GM19397 (cell line): ENCODE data around the gene CASTOR1.

Experiments used
- ATAC-seq: cut with Tn5 transposase; IDR thresholded peaks from one replicate; pipeline ENCODE4 v1.9.1; 2021; ENCODE audit warnings: mild to moderate bottlenecking, moderate library complexity; ENCODE audit not compliant: unreplicated experiment

CASTOR1 gene

DNA sequence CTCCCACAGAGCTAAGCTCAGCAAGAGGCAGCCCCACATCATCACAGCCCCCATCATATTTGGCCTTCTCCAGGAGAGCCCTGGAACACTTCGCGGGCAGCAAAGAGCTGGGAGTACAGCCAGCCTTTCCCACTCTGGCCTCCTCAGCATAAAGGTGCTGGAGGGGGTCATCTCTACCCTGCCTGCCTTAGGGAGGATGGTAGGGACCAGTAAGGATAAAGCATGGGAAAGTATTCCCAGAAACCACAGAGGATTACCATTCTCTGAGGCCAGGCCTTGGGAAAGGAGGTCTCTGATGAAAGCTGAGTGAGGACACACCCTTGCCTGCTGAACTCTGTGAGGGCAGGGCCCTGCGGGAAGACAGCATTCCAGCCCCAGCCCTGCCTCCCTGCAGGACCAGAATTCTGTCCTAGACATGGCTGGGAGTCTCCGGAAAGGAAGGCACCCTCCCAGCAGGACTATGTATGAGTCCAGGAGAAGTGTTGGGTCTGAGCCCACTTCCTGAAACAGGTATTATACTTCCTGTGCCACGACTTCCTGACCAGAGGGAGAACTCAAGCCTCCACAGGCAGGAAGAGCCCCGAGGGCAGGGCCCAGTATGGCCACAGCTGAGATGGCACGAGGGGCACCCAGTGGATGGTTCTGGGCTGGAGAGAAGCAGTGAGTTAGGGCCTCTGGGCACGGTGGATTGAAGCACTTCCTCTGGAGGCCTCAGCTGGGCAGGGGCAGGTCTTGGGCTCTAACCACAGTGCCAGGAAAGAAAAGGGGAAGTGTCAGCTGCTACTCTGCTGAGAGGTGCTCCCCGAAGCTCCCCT is 12.9 kb upstream of the CASTOR1 start:
- ATAC-seq, result no peak

DNA sequence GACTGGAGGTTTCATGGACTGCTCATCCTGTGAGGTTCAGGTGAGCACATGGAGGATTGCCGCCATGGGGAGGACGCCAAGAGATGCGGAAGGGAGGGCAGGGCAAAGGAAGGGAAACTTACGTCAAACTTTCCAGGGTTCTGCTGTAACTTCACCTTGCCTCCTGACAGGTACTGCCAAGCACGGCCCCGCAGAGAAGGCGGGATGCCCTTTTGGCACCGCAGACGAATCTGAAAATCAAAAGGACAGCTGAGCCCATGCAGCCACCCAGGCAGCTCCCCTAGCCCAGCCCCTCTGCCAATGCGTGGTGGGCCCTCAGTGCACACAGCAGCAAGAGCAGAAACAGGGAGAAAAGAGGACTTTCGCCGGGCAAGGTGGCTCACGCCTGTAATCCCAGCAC is 10.0 kb upstream of the CASTOR1 start:
- ATAC-seq, result no peak

DNA sequence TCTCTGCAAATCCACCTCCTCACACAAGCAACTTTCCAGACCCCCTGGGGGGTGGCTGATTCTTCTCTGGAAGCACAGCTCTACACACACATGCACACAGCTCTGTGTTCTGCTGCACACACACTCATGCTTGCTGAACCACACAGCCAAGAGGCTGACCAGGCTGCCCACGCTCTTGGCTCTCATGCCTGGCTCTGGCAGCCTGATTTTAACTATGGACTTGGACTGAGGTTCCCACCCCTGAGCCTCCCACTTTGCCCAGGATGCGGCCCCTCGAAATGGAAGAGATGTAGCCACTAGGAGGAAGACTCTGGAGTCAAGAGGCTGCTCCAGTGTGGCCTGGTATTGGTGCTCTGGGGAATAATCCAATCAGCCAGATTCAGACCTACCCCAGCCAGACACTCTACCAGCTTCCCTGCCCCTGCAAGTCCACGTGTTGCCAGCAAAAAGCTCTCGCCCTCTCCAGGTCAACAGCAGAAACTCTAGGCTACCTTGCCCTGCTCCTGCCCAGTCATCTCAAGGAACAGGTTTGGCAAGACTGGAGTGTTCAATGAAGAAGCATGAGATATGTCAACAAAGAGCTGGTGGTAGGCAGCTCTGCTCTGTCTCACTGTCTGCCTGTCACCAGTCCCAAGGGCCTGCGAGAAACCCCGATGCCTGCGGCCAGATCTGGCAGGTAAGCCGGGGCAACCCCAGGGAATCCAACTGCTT is 8.8 kb upstream of the CASTOR1 start:
- no peak for ATAC-seq

DNA sequence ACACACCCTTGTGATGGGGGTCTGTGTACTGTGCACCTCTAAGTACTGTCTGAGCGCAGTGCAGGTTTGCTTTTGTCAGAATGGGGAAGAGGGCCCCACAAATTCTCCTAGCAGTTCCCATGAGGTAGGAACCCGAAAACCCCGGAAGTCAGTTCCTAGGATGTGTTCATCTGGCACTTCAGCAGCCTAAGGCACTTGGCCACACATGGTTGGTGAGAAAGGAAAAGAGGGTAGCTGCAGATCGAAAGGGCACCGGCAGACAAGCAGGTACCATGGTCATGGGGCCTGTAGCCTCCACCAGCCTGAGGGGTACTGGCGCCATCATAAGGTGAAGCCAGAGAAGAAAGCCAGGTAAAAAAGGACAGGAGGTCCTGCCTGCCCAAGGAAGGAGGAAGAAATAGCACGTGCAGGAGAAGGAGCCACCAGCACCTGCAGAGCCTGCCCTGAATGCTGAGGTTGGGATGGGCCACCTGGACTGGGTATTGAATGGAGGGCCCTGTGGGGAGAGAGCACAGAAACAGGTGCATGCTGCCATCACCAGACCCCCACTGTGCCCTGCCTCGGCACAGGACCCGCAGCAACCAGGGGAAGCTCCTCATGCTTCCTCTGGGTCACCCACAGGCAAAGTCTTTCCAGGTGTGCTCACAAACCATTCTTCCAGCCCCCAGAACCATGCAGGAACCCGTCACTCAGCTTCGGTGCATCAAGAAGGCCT is 8.1 kb upstream of the CASTOR1 start:
- no peak for ATAC-seq

DNA sequence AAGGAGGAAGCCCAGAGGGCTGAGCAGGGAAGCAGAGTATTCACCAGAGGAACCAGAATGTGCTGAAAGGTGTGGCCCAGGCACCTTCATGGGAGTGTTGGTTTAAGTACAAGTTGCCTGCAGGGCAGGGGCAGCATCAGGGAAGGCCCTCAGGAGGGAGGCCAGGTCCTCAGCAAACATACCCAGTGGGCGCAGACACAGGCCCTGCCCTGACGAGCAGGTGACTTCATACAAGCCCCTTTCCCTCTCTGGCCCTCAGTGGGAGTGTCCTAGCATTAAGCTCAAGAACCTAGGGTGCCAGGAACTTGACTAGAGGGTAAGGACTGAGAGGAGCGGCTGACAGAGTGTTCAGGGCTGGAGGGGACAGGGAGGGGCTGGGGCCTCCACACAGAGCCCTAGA is 7.5 kb upstream of the CASTOR1 start:
- ATAC-seq, result no peak

DNA sequence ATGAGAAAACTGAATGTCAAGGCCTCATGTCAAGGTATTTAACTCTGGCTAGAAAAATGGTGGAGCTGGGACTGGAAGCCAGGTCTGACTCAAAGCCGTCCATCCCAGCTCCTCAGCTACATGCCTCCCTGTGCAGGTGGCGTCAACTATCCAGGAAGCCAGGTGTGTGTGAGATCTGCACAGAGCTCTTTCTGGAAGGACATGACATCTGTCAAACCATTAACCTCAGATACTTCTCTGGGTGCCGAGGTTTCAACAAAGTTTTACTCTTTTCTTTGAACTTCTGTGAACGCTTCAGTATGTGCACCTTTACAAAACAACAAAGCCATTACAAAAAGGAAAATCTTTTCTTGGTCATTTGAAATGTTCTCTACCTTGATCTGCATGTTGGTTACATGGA is 7.0 kb upstream of the CASTOR1 start:
- ATAC-seq, result no peak

DNA sequence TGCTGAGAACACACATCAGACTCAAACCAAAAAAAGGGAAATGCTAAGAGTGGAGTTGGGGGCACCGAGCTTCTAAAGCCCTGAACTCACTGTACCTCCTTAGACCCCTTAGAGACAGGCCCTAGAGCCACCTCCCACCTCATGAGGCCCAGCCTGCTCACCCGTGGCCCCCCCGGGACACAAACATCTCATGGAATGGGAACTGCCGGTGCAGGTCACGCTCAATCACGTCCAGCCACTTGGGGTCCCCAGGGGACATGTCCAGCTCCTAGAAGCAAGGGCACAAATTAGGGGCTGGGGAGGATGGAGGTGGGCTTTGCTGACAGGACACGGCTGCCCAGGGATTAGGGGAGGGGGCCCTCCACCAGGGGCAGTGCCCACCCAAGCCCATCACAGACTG is 6.3 kb upstream of the CASTOR1 start:
- no peak for ATAC-seq

DNA sequence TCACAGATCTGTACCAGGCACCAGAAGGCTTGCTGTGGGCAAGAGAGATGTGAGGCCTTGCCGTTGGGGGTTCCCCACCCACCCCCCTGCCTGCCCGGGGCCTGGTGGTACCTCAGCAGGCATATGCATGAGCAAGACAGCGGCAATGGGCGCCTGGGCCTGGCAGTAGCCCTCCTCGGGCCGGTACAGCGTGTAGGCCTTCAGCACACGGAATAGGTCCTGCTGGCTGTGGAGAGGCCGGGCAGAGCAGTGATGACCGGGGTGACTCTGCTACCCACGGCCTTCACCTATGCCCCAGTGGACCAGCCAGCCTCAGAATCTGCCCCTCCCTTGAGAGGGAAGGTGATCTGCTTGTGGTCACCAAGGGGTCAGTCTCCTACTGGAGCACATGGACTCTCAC is 5.5 kb upstream of the CASTOR1 start:
- ATAC-seq, result no peak

DNA sequence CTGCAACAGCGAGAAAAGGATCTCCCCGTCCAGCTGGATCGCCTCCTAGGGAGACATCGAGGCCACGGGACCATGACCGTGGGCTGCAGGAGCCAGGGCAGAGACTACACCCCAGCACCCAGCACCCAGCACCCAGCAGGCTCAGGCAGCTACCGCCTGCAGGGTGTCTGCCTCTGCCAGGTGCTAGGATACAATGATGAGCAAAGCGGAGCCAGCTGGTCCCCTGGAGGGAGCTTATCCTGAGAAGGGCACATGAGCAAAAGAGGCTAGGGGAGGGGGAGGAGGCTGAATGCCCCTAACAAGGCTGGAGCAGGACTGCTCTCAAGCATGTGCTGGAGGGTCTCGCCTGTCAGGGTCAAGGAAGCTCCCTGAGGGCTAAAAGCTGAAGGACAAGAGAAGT is 4.8 kb upstream of the CASTOR1 start:
- ATAC-seq, result no peak

DNA sequence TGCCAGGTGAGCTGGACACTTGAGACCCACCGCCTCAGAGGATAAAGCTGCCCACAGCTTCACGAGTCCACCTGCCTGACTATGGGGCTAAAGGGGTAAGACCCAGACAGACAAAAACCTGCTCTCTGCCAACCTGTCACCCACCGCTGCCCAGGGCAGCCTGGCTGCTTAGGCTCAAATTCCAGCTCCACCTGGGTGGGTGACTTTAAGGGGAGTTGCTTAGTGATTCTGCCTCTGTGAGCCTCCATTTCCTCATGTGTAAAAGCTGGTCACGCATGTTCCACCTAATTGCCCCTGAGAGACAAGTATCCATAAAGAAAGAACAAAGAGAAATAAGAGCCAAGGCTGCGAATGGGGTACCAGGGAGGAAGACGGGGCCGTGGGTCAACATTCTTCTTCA is 3.7 kb upstream of the CASTOR1 start:
- ATAC-seq, result no peak

DNA sequence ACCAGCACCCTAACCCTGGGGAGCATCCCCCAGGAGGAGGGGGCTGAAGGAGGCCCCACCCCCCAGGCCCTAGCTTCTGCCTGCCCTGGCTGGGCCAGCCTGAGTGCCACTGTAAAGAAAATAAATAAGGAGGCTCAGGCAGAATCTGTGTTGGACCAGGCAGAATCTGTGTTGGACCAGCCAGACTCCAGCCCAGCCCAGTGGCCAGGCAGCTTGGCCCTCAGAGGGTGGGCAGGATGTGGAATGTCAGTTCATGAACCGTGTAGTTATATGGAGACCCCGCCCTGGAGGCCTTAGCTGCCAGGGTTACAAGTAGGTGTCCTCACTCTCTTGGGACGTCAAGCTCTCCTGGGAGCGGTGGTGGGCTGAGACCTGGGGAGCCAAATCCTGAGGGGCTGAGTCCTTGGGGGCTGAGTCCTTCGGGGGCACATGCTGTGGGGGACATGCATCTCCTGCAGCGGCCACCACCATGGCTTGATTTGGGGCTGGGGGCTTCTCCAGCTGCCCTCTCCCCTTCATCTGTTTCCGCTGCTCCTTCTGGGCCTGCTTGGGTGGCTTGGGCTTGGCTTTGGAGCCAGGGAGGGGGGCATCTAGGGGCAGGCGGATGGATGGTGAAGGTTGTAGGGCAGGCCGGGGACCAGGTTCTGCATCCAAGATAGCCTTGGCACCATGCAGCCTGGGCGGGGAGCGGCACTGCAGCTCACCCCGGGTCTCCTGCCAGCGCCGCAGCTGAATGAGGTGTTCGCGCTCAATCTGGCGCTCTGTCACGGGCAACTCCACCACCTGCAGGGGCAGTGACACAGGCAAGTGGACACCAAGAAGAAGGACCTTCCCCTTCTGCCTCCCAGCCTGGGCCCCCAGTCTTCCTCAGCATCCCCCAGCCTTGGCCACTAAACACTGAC is 3.0 kb upstream of the CASTOR1 start:
- ATAC-seq, result no peak

DNA sequence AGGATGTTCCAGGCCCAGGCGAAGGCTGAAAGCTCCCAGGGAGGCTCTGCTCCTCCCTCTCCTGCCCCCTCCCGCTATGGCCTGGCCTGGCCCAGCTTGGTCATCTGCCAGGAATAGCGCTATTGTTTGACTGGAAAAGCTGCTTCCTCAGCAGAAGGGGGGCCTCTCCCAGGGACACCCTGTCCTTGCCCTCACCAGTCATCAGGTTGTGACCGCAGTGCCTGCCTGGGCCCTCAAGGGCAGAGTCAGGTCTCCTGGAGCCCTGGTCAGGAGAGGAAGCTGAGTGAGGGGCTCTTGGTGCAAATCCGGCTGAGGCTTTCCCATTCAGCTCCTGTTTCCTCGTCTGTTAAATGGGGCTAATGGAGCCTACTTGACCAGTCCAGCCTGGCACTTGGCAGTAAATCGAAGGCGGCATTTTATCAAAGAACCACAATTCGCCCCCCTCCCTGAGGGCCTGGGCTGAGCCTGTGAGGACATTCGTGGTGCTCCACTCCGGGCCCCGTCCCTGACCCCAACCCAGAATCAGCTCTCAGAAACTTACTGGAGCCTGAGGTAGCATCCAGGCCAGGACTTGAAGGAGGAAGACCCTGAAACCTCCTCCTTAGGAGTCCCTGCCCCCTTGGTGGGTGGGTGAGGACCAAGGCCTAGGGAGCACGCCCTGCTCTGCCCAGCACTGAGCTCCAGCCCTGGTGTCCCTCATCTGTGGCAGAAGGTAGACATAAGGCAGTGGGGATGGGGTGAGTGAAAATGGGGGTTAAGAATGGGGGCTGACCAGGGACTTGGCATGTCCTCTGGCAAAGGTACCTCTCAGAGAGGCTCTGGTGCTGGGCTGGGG is 2.0 kb upstream of the CASTOR1 start:
- no peak for ATAC-seq

DNA sequence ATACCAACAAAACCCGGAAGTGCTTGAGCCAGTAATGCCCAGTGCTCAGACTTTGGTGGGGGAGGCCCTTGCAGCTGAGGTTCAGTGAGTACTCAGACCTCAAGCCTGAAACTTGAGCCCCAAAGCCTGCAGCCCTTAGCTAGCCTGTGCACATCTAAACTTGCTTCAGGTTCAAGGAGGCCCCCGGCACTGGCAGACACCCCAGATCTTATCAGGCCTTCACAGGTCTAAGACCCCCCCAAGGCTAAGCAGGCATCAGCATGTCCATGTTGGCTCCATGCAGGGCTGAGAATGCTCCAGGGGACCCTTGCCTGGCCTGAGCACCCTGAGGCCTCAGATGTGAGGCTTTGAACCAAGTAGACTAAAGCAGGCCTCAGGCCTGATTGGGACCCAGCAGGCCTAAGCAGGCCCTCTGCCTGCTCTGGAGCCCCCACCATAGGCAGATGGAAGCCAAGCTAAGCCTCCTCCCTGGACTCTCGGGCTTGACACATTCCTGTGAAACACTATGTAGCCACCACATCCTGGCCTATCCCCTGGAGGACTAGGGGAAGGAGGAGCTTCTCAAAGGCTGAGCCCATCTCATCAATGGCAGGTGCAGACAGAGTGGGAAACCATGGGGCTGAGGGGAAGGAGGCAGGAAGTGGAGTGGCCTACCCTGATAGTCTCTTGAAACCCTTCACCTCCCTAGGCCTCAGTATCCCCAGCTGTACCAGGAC is 1.2 kb upstream of the CASTOR1 start:
- no peak for ATAC-seq

DNA sequence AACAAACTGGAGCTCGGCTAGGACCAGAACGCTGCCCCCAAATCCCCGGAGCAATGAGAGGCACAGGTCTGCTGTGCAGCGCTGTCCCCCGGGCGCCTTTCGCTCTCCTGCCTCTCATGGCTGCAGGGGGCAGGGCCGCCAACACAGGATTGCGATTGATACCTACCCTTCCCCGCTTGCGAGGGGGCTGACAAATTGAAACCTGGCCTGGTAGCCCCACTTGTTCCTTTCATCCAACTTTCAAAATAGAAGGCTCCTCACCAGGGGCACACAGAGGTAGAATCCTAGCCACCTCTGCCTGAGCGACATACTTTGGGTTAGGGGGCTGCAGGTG is 642 bp upstream of the CASTOR1 start:
- ATAC-seq, result peak; percentile 16

DNA sequence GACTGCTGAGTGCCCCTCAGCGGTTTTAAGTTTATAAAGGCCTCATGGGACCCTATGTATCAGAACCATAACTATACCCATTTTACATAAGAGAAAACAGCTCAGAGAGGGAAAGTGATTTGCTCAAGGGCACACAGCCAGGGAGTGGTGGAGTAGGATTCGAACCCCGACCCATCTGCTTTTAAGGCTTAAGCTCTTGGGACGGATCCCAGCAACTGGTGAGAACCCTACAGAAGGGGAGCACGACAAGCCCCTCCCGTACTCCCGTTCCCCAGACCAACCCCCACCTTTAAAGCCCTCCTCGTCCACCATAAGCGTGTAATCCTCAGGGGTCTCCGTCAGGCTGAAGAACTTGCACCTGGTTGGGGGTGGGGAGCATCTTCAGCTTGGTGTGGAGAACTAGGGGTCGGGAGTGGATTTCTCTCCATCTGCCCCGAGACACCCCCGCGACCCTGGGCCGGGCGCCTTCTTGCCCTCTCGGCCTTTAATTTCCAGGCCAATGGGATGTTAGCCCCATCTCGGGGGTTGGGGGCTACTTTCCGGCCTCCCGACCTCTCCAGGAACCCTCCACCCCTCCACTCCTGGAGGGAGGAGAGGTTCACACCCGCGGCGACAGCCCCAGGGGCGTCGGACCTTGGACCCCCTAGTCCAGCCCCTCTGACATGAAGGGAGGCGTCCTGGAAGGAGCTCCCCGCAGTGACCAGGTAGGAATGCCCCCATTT is 725 bp downstream of the CASTOR1 start:
- no peak for ATAC-seq

DNA sequence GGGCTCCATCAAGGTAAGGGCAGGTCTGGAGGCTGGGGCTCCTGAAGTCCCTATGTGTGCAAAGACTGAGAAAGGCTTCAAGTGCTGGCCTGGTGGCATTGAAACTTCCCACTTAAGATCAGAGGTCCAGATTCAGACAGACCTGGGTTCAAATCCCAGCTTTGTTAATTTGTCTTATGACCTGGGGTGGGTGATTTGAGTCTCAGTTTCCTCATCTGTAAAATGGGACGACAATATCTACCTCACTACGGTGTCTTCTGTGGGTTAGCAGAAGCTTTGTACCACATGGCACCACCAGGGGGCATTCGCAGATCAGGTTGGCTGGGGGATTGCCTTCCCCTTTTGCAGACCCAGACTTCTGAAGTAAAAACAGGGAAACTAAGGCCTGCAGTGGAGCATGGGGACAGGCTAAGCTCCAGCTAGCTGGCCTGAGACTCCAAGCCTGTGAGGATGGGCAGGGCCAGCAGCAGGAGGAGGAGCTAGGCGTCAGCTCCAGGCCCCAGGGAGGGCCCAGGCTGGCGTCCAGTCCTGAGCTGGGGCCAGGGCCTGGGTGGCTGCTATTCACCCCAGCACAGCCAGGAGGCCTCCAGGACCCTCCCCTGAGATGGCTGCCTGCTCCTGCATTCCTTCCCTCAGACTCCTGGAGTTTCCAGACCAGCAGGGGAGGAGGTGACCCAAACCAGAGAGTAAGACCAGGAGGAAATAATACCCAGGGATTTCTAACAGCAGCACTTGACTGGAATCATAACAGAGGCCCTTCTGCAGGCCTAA is 1.5 kb downstream of the CASTOR1 start:
- ATAC-seq, result no peak

DNA sequence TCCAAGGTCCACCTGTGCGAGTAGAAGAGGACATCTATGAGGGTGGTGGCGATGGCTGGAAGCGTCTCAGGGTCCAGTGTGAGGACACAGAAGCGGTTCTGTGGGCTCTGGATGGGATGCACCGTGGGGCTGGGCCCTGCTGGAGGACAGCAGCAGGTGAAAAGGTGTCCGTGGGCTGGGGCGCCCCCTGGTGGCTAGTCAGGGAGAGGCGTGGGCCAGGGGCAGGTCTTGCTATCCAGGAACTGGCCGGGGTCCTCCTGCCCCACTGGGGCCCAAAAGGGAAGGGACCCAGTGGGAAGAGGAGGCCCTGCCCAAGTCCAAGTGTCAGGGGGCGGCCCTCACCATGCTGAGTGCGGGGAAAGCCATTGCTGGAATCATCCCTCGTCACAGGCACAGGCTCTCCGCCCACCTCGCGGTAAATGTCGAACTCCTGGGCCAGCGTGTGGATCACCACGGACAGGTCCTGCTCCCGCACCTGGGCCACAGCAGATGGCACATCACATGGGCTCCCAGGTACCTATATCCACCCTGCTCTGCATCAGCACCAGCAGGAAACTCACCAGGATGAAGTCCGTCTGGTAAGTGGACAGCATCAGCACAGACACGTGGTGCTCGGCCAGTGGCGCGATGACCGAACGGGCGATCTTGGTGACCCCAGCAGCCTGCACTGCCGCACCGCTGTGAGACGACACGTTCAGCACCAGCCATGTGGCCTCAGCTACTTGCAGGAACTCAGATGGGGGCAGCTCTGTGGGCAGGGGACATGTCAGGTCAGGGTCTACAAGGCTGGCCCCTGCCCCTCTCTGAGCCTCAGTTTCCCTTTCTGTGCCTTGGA is 2.3 kb downstream of the CASTOR1 start:
- ATAC-seq, result no peak
